GM18507 (cell line): ENCODE data around the gene TMEM138.
"Not testable (repeated sequence)": the region's sequence is repeated elsewhere in the genome, so short reads cannot be mapped to it uniquely, and the experiment has no call there.

Experiments
- DNase-seq: peaks from one replicate; pipeline ENCODE4 v3.0.0; 2011; ENCODE audit warnings: low read depth; ENCODE audit not compliant: insufficient read length; ENCODE audit errors: extremely low spot score
- FAIRE-seq: peaks from 2 replicates; lab custom pipeline; 2011; peaks lifted over from hg19 to GRCh38; lab: Jason Lieb, UNC

Gene TMEM138

GRCh38 chr11:61359516-61359915, 2.7 kb upstream of the TMEM138 start:
- FAIRE-seq = no peak
- no peak for DNase-seq

DNA sequence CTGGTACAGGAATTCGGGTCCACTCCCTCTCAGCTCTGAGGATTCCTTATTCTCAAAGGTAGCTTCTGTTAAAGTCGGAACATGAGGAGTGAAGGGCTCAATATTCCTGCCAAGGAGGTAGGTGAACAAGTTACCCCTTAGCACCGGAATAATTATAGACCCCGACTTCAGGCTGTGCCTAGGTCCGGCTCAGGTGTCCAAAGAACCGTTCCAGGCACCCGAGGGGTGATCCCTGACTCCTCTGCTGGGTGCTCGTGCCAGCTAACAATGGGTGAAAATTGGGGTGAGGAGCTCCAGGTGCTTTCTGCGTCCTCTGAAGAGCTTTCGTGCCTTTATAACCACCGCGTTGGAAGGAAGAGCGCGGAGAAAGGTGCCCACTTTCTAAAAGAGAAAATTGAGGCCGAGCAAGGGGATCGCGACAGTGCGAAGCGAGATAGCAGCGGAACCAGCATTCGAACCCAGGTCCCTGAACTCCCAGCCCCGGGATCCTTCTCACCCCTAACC, 885 bp upstream of the TMEM138 start:
- no peak for FAIRE-seq
- DNase-seq = no peak

DNA sequence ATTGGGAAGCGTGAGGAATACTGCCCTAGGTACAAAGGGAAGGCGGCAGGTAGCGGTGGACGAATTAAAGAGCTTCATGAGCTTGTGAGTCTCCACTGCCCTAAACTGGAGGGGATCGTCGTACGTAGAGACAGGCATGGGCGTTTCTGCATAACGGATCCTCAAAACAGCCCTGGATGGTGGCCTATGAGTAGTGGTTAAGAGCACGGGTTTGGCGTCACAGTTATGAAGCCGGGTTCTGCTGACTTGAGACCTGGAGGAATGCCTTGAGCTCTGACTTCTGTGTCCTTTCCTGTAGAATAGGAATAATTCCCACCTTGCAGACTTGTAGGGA, 335 bp downstream of the TMEM138 start:
- DNase-seq (no peak), FAIRE-seq (no peak)

GRCh38 chr11:61364012-61364675, 2.0 kb downstream of the TMEM138 start:
- DNase-seq (no peak), FAIRE-seq (no peak)

DNA sequence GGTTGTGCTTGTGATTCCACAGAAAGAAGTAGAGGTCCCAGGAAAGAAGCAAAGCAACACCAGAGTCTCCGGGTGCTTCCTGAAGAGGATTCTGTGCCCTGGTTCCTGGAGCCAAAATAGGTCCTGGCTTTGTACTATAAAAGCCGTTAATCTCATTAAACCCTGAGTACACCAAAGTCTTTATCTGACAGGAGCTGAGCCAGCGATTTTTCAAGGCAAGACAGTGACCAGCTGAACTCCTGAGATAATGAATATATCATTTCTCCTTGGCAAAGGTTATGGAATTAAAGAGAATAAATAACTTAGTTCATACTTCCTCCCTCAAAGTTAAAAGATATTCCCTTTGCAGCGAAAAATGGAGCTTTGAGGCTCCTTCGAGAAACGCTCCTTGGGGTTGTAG, 5.2 kb downstream of the TMEM138 start:
- DNase-seq (no peak), FAIRE-seq (no peak)

- FAIRE-seq = no peak
- no peak for DNase-seq
Observed at GRCh38 chr11:61368646-61369045, 6.5 kb downstream of the TMEM138 start.

DNA sequence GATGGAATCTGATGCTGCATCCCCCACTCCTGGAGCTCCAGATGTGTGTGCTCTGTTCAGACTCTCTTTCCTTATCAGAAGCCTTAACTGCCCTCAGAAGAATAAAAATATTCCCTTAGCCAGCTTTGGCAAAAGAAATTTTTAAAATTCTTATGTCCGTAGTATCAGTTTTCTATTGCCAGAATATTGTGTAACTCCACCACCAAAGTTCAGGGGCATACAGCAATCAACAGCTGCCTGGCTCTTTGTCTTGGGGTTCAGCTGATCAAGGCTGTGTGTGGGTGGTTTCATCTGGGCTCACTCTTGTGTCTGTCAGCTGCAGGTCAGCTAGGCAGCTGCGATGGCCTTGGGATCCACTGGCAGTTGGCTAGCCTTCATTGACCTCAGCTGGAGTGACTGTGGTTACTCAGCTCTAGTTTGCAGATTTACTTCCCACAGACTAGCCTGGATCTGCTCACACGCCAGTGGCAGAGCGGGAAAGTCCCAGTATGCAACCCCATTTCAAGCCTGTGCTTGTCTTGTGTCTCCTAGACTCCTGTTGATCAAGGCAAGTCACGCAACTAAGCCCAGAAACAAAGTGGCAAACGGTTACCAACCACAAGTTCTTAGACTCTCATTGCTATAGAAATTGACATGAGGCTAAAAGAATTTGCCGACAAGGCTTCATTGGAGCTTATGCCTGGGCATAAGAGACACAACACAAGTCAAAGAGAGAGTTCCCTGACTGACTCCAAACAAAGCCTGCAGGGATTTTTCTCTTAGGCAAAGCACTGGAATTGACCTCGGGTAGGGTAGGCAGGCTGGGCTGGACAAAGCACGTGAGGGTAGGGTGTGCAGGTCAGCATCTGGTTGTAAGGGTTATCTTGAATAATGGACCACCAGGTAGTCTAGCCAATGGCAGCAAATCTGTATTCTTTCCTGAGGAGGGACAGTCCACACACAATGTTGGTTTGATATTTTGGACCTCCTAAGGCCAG, 7.5 kb downstream of the TMEM138 start:
- no peak for FAIRE-seq
- no peak for DNase-seq

GRCh38 chr11:61370349-61371005, 8.3 kb downstream of the TMEM138 start:
- FAIRE-seq (no peak), DNase-seq (no peak)

GRCh38 chr11:61372659-61373420, 10.7 kb downstream of the TMEM138 start:
- DNase-seq = no peak
- FAIRE-seq = no peak

DNA sequence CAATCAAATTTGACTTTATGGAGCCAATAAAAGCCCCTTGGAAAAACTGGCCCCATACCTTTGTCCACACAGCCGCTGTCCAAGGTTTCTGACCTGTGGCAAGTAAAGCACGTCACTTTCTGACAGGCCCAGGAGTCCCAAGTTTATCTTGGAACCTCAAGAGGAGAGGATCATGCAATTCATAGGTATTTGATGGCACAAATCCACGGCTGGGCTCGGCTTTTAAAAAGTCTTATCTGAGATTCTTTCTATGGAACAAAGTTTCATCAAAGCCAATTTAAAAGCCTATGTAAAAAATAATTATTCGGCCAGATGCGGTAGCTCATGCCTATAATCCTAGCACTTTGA, 13.6 kb downstream of the TMEM138 start:
- DNase-seq = no peak
- FAIRE-seq = no peak

DNA sequence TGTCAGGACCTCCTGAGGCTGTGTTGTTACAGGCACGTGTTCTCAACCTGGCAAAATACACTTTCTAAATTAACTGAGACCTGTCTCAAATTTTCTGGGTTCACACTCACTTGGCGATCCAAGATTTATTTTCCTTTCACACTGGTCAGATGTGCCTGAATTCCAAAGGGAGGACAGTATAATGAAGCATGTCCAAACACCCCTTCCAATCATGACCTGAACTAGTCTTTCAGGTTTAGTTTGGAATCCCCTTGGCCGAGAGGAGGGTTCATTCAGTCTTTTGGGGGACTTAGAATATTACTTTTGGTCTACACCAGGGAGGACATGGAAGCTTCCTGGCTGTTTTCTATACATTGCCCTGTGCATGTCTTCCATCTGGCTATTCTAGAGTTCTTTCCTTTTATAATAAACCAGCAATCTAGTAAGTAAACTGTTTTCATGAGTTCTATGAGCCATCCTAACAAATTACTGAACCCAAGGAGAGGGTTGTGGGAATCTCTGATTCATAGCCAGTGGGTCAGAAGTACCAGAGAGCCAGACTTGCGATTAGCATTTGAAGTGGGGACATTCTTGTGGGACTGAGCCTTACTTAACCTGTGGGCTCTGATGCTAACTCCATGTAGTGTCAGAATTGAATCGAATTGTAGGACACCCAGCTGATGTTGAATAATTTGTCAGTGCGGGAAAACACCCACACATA, 15.4 kb downstream of the TMEM138 start:
- no peak for FAIRE-seq

DNA sequence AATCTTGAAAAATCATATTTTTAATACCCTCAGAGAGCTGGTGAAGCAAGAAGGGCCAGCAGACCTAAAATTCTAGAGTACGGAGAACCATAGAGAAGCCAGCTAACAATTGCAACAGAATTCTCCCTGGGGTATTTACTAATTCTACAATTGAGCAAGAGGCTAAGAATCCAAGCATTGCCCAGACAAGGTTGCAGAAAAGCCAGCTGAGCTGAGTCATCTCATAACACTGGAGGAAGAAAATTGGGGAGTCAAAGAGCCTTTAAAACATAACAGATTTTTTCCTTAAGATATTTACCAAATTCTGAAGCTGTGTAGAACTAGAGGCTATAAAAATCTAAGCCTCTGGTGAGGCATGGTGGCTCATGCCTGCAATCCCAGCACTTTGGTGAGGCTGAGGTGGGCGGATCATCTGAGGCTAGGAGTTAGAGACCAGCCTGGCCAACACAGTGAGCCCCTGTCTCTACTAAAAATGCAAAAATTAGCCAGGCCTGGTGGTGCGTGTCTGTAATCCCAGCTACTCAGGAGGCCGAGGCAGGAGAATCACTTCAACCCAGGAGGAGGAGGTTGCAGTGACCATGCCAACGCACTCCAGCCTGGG, 16.6 kb downstream of the TMEM138 start:
- DNase-seq (no peak), FAIRE-seq (no peak)

More for the DNA sequence above, 15.4 kb downstream of the TMEM138 start:
- no peak for DNase-seq

- FAIRE-seq (no peak), DNase-seq (no peak)
Observed at GRCh38 chr11:61380884-61381283, 18.7 kb downstream of the TMEM138 start.

- not testable (repeated sequence) for DNase-seq, FAIRE-seq
Observed at GRCh38 chr11:61383859-61384258, 21.7 kb downstream of the TMEM138 start.

- FAIRE-seq (no peak), DNase-seq (no peak)
Observed at GRCh38 chr11:61384271-61385242, 22.4 kb downstream of the TMEM138 start.

DNA sequence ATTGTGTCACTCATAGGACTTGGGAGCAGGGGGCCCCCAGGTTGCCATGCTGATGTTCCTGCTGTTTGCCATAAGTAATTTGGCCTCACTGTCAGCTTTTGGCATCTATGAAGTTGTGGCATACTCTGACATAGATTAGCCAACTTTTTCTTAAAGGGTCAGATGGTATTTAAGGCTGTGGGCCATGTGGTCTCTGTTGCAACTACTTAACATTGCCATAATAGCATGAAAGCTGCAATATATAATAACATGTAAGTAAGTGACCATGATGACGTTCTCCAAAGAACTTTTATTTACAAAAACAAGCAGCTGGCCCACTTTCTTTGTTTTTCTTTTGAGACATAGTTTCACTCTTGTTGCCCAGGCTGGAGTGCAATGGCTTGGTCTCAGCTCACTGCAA, 28.0 kb downstream of the TMEM138 start:
- FAIRE-seq (no peak), DNase-seq (no peak)

DNA sequence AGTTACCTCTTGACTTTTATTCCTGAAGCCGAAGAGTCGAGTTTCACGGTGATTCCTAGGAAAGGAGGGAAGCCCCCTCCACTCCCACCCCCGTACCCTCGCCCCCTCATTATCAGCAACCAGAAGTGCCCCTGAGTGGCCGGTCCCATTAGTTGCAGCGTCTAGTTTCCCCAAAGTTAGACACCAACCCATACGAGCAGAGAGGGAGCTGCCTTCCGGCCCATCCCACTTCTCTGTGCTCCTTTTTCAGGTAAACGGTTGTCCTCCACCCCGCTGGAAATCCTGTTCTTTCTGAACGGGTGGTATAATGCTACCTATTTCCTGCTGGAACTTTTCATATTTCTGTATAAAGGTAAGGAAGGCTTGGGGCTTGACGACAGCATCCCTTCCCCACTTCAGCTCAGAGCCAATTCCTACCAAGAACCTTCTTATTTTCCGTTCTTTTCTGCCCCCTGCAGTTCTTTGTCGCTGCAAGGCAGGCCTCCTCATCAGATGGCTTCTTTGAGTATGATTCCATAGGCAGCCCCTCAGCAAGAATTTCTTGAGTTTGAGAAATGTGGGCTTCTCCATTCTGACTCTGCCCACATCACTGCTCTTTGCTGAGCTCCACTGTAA, 30.9 kb downstream of the TMEM138 start:
- FAIRE-seq = peak; percentile 45
- DNase-seq = no peak
